Activated CD8-positive, alpha-beta memory T cell treated with anti-CD3 and anti-CD28 coated beads for 1 hour (primary cell): ENCODE results near the gene RFNG.
"Not testable (repeated sequence)": the region's sequence is repeated elsewhere in the genome, so short reads cannot be mapped to it uniquely, and the experiment has no call there.

Experiments
- DNase-seq, 2 donors: peaks; one replicate each; pipeline ENCODE4 v3.0.0-alpha.2; 2020; ENCODE audit warnings: low read depth in 1 of 2; ENCODE audit errors: extremely low read depth in 1 of 2

Gene RFNG

GRCh38 chr17:82046903-82047302 is 4.7 kb downstream of the RFNG start:
- no peak for DNase-seq

GRCh38 chr17:82045936-82046484 is 5.6 kb downstream of the RFNG start:
- no peak for DNase-seq

- DNase-seq, result no peak
Measured at GRCh38 chr17:82043507-82043906, 8.1 kb downstream of the RFNG start.

GRCh38 chr17:82042649-82043048 is 9.0 kb downstream of the RFNG start:
- DNase-seq, result no peak

- no peak for DNase-seq
Measured at GRCh38 chr17:82041144-82041814, 10.3 kb downstream of the RFNG start.

GRCh38 chr17:82039695-82040299 is 11.8 kb downstream of the RFNG start:
- no peak for DNase-seq

GRCh38 chr17:82038796-82039409 is 12.7 kb downstream of the RFNG start:
- not testable (repeated sequence) for DNase-seq

- no peak for DNase-seq
Measured at GRCh38 chr17:82037889-82038195, 13.8 kb downstream of the RFNG start.

GRCh38 chr17:82037092-82037888 is 14.3 kb downstream of the RFNG start, which contains the start of gene DCXR:
DCXR (minus strand) TSS chr17:82037697; CDS start chr17:82037682, 15 bp downstream.
- peak; percentile 82 to 90 for DNase-seq

GRCh38 chr17:82036634-82037091 is 14.9 kb downstream of the RFNG start:
- DNase-seq, result no peak

- DNase-seq, result no peak
Measured at GRCh38 chr17:82035956-82036633, 15.5 kb downstream of the RFNG start.

GRCh38 chr17:82035488-82035887 is 16.1 kb downstream of the RFNG start:
- no peak for DNase-seq

GRCh38 chr17:82034371-82035011 is 17.1 kb downstream of the RFNG start:
- DNase-seq, result no peak

GRCh38 chr17:82033359-82034085 is 18.1 kb downstream of the RFNG start:
- no peak for DNase-seq

GRCh38 chr17:82031885-82032627 is 19.6 kb downstream of the RFNG start:
- no peak for DNase-seq

- DNase-seq, result no peak
Measured at GRCh38 chr17:82031303-82031884, 20.2 kb downstream of the RFNG start, which contains the start of gene RAC3. RAC3 (plus strand) TSS chr17:82031678; CDS start chr17:82031762, 84 bp downstream.

GRCh38 chr17:82030470-82031302 is 20.9 kb downstream of the RFNG start:
- DNase-seq, result peak in 1 of 2 donors; percentile 65
